Measurements from ENCODE around the gene USP13.

DNA sequence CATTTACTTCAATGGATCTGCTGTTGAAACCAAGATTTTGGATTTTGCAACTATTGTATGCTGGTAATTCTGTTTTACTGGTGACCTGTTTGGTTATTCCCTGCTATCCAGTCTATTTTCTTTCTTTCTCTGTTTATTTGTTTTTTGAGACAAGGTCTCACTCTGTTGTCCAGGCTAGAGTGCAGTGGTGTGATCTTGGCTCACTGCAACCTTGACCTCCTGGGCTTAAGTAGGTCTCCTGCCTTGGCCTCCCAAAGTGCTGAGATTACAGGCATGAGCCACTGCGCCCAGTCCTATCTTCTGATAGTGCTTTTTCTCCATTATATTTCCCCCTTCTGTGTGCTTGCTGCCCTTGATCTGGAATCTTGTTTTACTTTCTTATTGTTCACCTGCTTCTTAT lies 15.6 kb downstream of the USP13 start:
- TF ChIP-seq SMC3 (IDR thresholded peaks at IDR 0.05; ENCODE audit: borderline replicate concordance, low read length) (no peak), ETV6 (conservative IDR thresholded peaks at IDR 0.05 in 1 of 2, IDR thresholded peaks at IDR 0.05 in 1 of 2; ENCODE audit: borderline replicate concordance in 1 of 2, low read depth in 1 of 2) (no peak), EP300 (IDR thresholded peaks at IDR 0.05; ENCODE audit: borderline replicate concordance in 1 of 2, control insufficient read depth in 1 of 2, low read depth in 2 of 2, low read length in 2 of 2) (no peak), ZBED1 (IDR thresholded peaks at IDR 0.05; ENCODE audit: borderline replicate concordance) (no peak), POLR2AphosphoS5 (IDR thresholded peaks at IDR 0.05; ENCODE audit: low read length) (no peak), EZH2 (IDR thresholded peaks at IDR 0.05; ENCODE audit: borderline replicate concordance, control insufficient read depth, low read depth, low read length) (no peak), ZSCAN29 (IDR thresholded peaks at IDR 0.05) (no peak), SIN3A (IDR thresholded peaks at IDR 0.05; ENCODE audit: low read depth, low read length) (no peak), DPF2 (IDR thresholded peaks at IDR 0.05) (no peak), IRF4 (IDR thresholded peaks at IDR 0.05; ENCODE audit: low read depth, low read length) (no peak)
- TF ChIP-seq, protein P1, sequence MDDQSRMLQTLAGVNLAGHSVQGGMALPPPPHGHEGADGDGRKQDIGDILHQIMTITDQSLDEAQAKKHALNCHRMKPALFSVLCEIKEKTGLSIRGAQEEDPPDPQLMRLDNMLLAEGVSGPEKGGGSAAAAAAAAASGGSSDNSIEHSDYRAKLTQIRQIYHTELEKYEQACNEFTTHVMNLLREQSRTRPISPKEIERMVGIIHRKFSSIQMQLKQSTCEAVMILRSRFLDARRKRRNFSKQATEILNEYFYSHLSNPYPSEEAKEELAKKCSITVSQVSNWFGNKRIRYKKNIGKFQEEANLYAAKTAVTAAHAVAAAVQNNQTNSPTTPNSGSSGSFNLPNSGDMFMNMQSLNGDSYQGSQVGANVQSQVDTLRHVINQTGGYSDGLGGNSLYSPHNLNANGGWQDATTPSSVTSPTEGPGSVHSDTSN (IDR thresholded peaks at IDR 0.05; ENCODE audit: insufficient replicate concordance, low read depth, low read length), result no peak
- TF ChIP-seq, protein P2, sequence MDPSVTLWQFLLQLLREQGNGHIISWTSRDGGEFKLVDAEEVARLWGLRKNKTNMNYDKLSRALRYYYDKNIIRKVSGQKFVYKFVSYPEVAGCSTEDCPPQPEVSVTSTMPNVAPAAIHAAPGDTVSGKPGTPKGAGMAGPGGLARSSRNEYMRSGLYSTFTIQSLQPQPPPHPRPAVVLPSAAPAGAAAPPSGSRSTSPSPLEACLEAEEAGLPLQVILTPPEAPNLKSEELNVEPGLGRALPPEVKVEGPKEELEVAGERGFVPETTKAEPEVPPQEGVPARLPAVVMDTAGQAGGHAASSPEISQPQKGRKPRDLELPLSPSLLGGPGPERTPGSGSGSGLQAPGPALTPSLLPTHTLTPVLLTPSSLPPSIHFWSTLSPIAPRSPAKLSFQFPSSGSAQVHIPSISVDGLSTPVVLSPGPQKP (IDR thresholded peaks at IDR 0.05; ENCODE audit: low read depth, low read length), result no peak
- TF ChIP-seq, protein P3, sequence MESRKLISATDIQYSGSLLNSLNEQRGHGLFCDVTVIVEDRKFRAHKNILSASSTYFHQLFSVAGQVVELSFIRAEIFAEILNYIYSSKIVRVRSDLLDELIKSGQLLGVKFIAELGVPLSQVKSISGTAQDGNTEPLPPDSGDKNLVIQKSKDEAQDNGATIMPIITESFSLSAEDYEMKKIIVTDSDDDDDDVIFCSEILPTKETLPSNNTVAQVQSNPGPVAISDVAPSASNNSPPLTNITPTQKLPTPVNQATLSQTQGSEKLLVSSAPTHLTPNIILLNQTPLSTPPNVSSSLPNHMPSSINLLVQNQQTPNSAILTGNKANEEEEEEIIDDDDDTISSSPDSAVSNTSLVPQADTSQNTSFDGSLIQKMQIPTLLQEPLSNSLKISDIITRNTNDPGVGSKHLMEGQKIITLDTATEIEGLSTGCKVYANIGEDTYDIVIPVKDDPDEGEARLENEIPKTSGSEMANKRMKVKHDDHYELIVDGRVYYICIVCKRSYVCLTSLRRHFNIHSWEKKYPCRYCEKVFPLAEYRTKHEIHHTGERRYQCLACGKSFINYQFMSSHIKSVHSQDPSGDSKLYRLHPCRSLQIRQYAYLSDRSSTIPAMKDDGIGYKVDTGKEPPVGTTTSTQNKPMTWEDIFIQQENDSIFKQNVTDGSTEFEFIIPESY (IDR thresholded peaks at IDR 0.05), result no peak
